ENCODE results near the gene COL5A2.
A peak's percentile ranks its signal among the peaks of the same experiment; 100 is the strongest.

COL5A2 gene

DNA sequence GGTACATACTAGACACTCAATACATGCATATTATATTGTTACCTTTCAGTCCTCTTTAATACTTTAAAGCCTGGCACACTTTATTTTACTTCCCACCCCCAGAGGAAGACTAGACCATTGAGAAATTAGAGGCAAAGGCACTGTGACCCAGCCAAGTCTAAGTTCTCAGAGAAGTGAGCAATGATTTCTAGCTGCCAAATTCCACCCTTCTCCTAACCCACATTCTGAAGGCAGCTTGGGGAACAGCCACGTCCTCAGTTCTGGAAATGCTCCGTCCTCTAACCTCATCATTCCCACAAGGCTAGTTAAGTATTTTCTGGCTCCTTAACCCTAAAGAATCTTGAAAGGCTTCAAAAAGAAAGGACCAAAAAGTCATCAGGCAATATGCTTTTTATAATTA lies 86.6 kb downstream of the COL5A2 start:
- TF ChIP-seq CTCF (IDR thresholded peaks at IDR 0.05; ENCODE audit: low read depth, low read length, missing control alignments): no peak
- in situ Hi-C loops (cut with HindIII; ENCODE audit: low sequenced_read_pairs): no loop called here
- no peak overlapping the region for H3K4me3 ChIP-seq (ENCODE audit: low read depth, low read length)
- peak; percentile 70 for DNase-seq (ENCODE audit: low read depth)

- no peak for TF ChIP-seq CTCF (IDR thresholded peaks at IDR 0.05; ENCODE audit: low read depth, low read length, missing control alignments)
- no peak for DNase-seq (ENCODE audit: low read depth)
- H3K4me3 ChIP-seq (ENCODE audit: low read depth, low read length): no peak overlapping the region
- in situ Hi-C loops (cut with HindIII; ENCODE audit: low sequenced_read_pairs): no loop called here
Measured at GRCh38 chr2:189091253-189091652, 88.3 kb downstream of the COL5A2 start.

- in situ Hi-C loops (cut with HindIII; ENCODE audit: low sequenced_read_pairs): no loop called here
- TF ChIP-seq CTCF (IDR thresholded peaks at IDR 0.05; ENCODE audit: low read depth, low read length, missing control alignments): no peak
- DNase-seq (ENCODE audit: low read depth): no peak
- H3K4me3 ChIP-seq (ENCODE audit: low read depth, low read length): no peak overlapping the region
Measured at GRCh38 chr2:189088591-189089205, 90.9 kb downstream of the COL5A2 start.

GRCh38 chr2:189086710-189087109 lies 92.9 kb downstream of the COL5A2 start:
- TF ChIP-seq CTCF (IDR thresholded peaks at IDR 0.05; ENCODE audit: low read depth, low read length, missing control alignments): no peak
- H3K4me3 ChIP-seq (ENCODE audit: low read depth, low read length): no peak overlapping the region
- DNase-seq (ENCODE audit: low read depth): no peak
- in situ Hi-C loops (cut with HindIII; ENCODE audit: low sequenced_read_pairs): no loop called here

DNA sequence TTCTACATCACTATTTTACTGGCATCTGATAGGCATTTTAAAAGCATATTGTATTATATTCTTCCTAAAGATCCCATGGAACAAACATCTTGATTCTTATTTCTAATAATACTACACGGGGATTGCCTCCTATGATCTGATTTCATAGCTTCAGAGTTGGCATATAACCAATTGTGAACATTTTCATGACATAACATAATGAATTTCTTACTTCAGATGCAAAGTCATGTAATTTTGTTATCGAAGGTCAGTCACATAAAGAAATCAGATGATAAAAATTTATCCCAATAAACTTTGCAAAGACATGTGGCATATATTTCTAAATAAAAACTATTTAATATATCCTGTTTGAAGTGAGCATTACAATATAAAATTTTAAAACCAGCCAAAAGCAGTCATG lies 93.3 kb downstream of the COL5A2 start:
- no peak for DNase-seq (ENCODE audit: low read depth)
- no peak for TF ChIP-seq CTCF (IDR thresholded peaks at IDR 0.05; ENCODE audit: low read depth, low read length, missing control alignments)
- in situ Hi-C loops (cut with HindIII; ENCODE audit: low sequenced_read_pairs): no loop called here
- no peak overlapping the region for H3K4me3 ChIP-seq (ENCODE audit: low read depth, low read length)

GRCh38 chr2:189083606-189084005 lies 96.0 kb downstream of the COL5A2 start:
- DNase-seq (ENCODE audit: low read depth): no peak
- no peak overlapping the region for H3K4me3 ChIP-seq (ENCODE audit: low read depth, low read length)
- in situ Hi-C loops (cut with HindIII; ENCODE audit: low sequenced_read_pairs): no loop called here
- no peak for TF ChIP-seq CTCF (IDR thresholded peaks at IDR 0.05; ENCODE audit: low read depth, low read length, missing control alignments)
